ENCODE results near the gene ANTXR2. TPM values are rescaled to one million over a fixed set of nuclear protein-coding genes. Genes with fewer than 3 reads are reported as not detected.

ANTXR2 gene
- total and polyA plus RNA-seq, 2 of the 13 experiments (the other 11 are each of a cell fraction or from before 2014, with no cell fraction given) = 4.6 to 14.5 TPM

GRCh38 chr4:79917246-79917645, 155.8 kb downstream of the ANTXR2 start:
- Histone ChIP-seq H3K27ac (ENCODE audit: extremely low read length, insufficient read depth, low read length) (no peak overlapping the region), H4K20me1 (ENCODE audit: insufficient read depth, low read length) (no peaks in the 10 kb centered on the region), H2AFZ (ENCODE audit: low read length) (no peak overlapping the region), H3K9me3 (ENCODE audit: low read length) (no peaks in the 10 kb centered on the region), H3K79me2 (ENCODE audit: insufficient read depth, low read length) (no peaks in the 10 kb centered on the region), H3K9ac (ENCODE audit: insufficient read depth, low read depth, low read length) (no peak overlapping the region), H3K27me3 (ENCODE audit: control insufficient read depth in 1 of 2, insufficient read depth in 2 of 2, low read length in 2 of 2) (no peaks in the 10 kb centered on the region), H3K36me3 (replicated peaks in 1 of 2; ENCODE audit: control insufficient read depth in 1 of 2, insufficient read depth in 2 of 2, low read length in 2 of 2) (no peaks in the 10 kb centered on the region), H3K4me2 (ENCODE audit: low read depth, low read length) (no peak overlapping the region), H3K4me1 (ENCODE audit: insufficient read depth, low read length) (no peaks in the 10 kb centered on the region), H3K4me3 (replicated peaks in 1 of 3; ENCODE audit: insufficient read depth in 1 of 3, low read depth in 2 of 3, low read length in 3 of 3) (no peak overlapping the region)
- WGBS (ENCODE audit: low lambda C conversion rate) = 95% methylated on average over 1 of the region's 1 CpG
- FAIRE-seq = peak; percentile 12
- intact Hi-C loops (cut with micrococcal nuclease; ENCODE audit: unreplicated experiment) (loop anchor here (1.0 to 10.0 kb wide), 5 partner anchors 109 to 962 kb away; partner anchors contain the start of gene ANTXR2), in situ Hi-C loops (cut with HindIII; ENCODE audit: extremely low pct_ligation_motif_present, low pct_unique_long_range_greater_than_20kb) (loop anchor here (10.0 to 25.0 kb wide), 2 partner anchors 158 to 295 kb away; partner anchors contain the start of gene ANTXR2)
- no TSS peak for BruUV-seq (replicated peaks)
- CTCF ChIA-PET (ENCODE audit: low intra/inter-chr PET ratio, low total read pairs) = interaction anchor here (1.4 to 2.9 kb wide), 2 partner anchors 266 to 298 kb away, joined by 4 to 14 read pairs; no protein-coding TSS in a partner anchor
- POLR2A ChIA-PET = no interaction called here
- peak; percentile 91 for ATAC-seq
- peak; percentile 43 for DNase-seq (ENCODE audit: low spot score)
- TF ChIP-seq SETDB1 (CRISPR knock-in tag; IDR thresholded peaks at IDR 0.05; ENCODE audit: borderline replicate concordance) = no peak
- no peak for TF ChIP-seq ZNF747 (CRISPR knock-in tag; IDR thresholded peaks at IDR 0.05; ENCODE audit: borderline replicate concordance)
- TF ChIP-seq ZZZ3 (CRISPR knock-in tag; IDR thresholded peaks at IDR 0.05; ENCODE audit: borderline replicate concordance) = no peak
- TF ChIP-seq SOX6 (IDR thresholded peaks at IDR 0.05) = no peak
- no peak for TF ChIP-seq SOX6 (CRISPR knock-in tag; IDR thresholded peaks at IDR 0.05)
- no peak for TF ChIP-seq ISL2 (CRISPR knock-in tag; IDR thresholded peaks at IDR 0.05)
- no peak for TF ChIP-seq ZNF879 (CRISPR knock-in tag; IDR thresholded peaks at IDR 0.05)
- TF ChIP-seq RNF2 (conservative IDR thresholded peaks at IDR 0.05; ENCODE audit: low read depth) = no peak
- TF ChIP-seq ARHGAP35 (CRISPR knock-in tag; IDR thresholded peaks at IDR 0.05; ENCODE audit: borderline replicate concordance) = no peak
- no peak for TF ChIP-seq ZNF234 (CRISPR knock-in tag; conservative IDR thresholded peaks at IDR 0.05)
- TF ChIP-seq STAG1 (CRISPR knock-in tag; IDR thresholded peaks at IDR 0.05) = peak; percentile 51
- no peak for TF ChIP-seq KLF9 (CRISPR knock-in tag; IDR thresholded peaks at IDR 0.05; ENCODE audit: low read depth)
- TF ChIP-seq HNRNPLL (IDR thresholded peaks at IDR 0.05; ENCODE audit: low read depth, low read length, poor library complexity, severe bottlenecking) = no peak
- TF ChIP-seq STAT6 (CRISPR knock-in tag; IDR thresholded peaks at IDR 0.05; ENCODE audit: borderline replicate concordance) = no peak
- TF ChIP-seq BCL6 (CRISPR knock-in tag; IDR thresholded peaks at IDR 0.05) = no peak
- TF ChIP-seq IRX3 (CRISPR knock-in tag; IDR thresholded peaks at IDR 0.05; ENCODE audit: borderline replicate concordance, low read depth) = no peak
- no peak for TF ChIP-seq HNF1B (CRISPR knock-in tag; IDR thresholded peaks at IDR 0.05)
- TF ChIP-seq SMC3 (IDR thresholded peaks at IDR 0.05; ENCODE audit: low read length) = peak; percentile 72
- TF ChIP-seq DNMT1 (CRISPR knock-in tag; IDR thresholded peaks at IDR 0.05) = no peak
- TF ChIP-seq ZNF17 (CRISPR knock-in tag; IDR thresholded peaks at IDR 0.05) = no peak
- TF ChIP-seq CTCF (CRISPR knock-in tag; IDR thresholded peaks at IDR 0.05) = peak; percentile 69

All from HepG2 (cell line).